Lung (tissue), 12 donors: ENCODE measurements around the gene PAGR1. TPM values are rescaled to one million over a fixed set of nuclear protein-coding genes. Genes with fewer than 3 reads are reported as not detected.

Source experiments
- ATAC-seq: fragments of 200-7000 bp; cut with Tn5 transposase; one replicate; pipeline ENCODE4 v1.9.1; 2020; ENCODE audit warnings: moderate number of reproducible peaks; ENCODE audit not compliant: insufficient read depth, low FRiP score
- DNase-seq, 3 donors: peaks; one replicate each; pipeline ENCODE4 v3.0.0-alpha.2; 2013 to 2017
- H3K27ac ChIP-seq, 2 donors: one replicate each; pipeline ENCODE4 v1.5.1; 2013; ENCODE audit warnings: mild to moderate bottlenecking in 2 of 2, moderate library complexity in 2 of 2, control low read depth in 1 of 2, inconsistent platforms in 1 of 2, low read depth in 1 of 2, low read length in 1 of 2
- H3K27me3 ChIP-seq, 3 donors: one replicate each; pipeline ENCODE4 v1.5.1; 2013; ENCODE audit warnings: low read length in 2 of 3; ENCODE audit not compliant: control insufficient read depth in 3 of 3, insufficient read depth in 3 of 3
- H3K36me3 ChIP-seq, 4 donors: one replicate each; pipeline ENCODE4 v1.5.1; 2013; ENCODE audit warnings: low read length in 4 of 4, mild to moderate bottlenecking in 1 of 4, moderate library complexity in 1 of 4; ENCODE audit not compliant: control insufficient read depth in 4 of 4, insufficient read depth in 4 of 4
- H3K4me1 ChIP-seq, 5 donors: one replicate each; pipeline ENCODE4 v1.5.1; 2013; ENCODE audit warnings: low read length in 5 of 5, mild to moderate bottlenecking in 2 of 5, moderate library complexity in 1 of 5; ENCODE audit not compliant: control insufficient read depth in 5 of 5, insufficient read depth in 5 of 5
- H3K4me3 ChIP-seq: one replicate; pipeline ENCODE4 v1.5.1; 2013; ENCODE audit warnings: mild to moderate bottlenecking, control low read depth, moderate library complexity
- H3K9ac ChIP-seq, 2 donors: one replicate each; pipeline ENCODE4 v1.5.1; 2013; ENCODE audit warnings: low read length in 2 of 2, control low read depth in 1 of 2; ENCODE audit not compliant: insufficient read depth in 1 of 2
- H3K9me3 ChIP-seq, 4 donors: one replicate each; pipeline ENCODE4 v1.5.1; 2013; ENCODE audit warnings: low read length in 3 of 4, mild to moderate bottlenecking in 1 of 4, moderate library complexity in 1 of 4; ENCODE audit not compliant: control insufficient read depth in 4 of 4, insufficient read depth in 3 of 4
- WGBS, 2 donors: extraction: QIAGEN DNeasy Blood & Tissue Kit; methylation state at CpG; one replicate each; pipeline ENCODE4 v1.1.7; 2013; 5-methylcytosine and 5-hydroxymethylcytosine counted together
- polyA plus RNA-seq, 2 donors: library from polyadenylated mRNA; stranded (reverse); fragments of 200-250 nt; gene quantifications; one replicate each; pipeline ENCODE4 v1.2.1, GENCODE V29; 2013
- total RNA-seq, 2 donors: library from RNA; depleted of rRNA in 1 of 2; stranded (reverse); fragments of >200 nt in 1 of 2; gene quantifications; one replicate each; pipeline ENCODE4 v1.2.1, GENCODE V29; 2014 to 2021
- TF ChIP-seq, protein P1 (sequence below): IDR thresholded peaks from 2 replicates; pipeline ENCODE4 v1.5.1; 2012; ENCODE audit warnings: mild to moderate bottlenecking; ENCODE audit errors: control extremely low read depth, extremely low read depth
- donor health status: control.
- donor health status: control.
- donor health status: Bipolar disorder and iron deficiency.
- donor health status: healthy.
- donor health status: DM: yes; HTN: yes; CAD: no.

The PAGR1 gene
- total and polyA plus RNA-seq, 4 donors = 18.4 to 43.2 (median 26.5) TPM

GRCh38 chr16:29794231-29794710 lies 21.7 kb upstream of the PAGR1 start:
- DNase-seq (no peak), ATAC-seq (no peak)
- H3K4me1 ChIP-seq = peaks cover 2 to 23% (median 6%) of the 10 kb centered on the region in 5 donors
- no peaks in the 10 kb centered on the region for H3K9me3 ChIP-seq
- H3K36me3 ChIP-seq = peaks cover 6 to 28% (median 17%) of the 10 kb centered on the region in 4 donors
- no peak overlapping the region for H3K27ac ChIP-seq
- TF ChIP-seq, protein P1, sequence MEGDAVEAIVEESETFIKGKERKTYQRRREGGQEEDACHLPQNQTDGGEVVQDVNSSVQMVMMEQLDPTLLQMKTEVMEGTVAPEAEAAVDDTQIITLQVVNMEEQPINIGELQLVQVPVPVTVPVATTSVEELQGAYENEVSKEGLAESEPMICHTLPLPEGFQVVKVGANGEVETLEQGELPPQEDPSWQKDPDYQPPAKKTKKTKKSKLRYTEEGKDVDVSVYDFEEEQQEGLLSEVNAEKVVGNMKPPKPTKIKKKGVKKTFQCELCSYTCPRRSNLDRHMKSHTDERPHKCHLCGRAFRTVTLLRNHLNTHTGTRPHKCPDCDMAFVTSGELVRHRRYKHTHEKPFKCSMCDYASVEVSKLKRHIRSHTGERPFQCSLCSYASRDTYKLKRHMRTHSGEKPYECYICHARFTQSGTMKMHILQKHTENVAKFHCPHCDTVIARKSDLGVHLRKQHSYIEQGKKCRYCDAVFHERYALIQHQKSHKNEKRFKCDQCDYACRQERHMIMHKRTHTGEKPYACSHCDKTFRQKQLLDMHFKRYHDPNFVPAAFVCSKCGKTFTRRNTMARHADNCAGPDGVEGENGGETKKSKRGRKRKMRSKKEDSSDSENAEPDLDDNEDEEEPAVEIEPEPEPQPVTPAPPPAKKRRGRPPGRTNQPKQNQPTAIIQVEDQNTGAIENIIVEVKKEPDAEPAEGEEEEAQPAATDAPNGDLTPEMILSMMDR = no peak
- 90 to 96% methylated on average over 3 of the region's 3 CpGs for WGBS, 2 donors
- H3K9ac ChIP-seq = no peak overlapping the region
- H3K27me3 ChIP-seq = no peaks in the 10 kb centered on the region
- no peak overlapping the region for H3K4me3 ChIP-seq

GRCh38 chr16:29802416-29802935 lies 13.5 kb upstream of the PAGR1 start:
- no peak overlapping the region for H3K4me3 ChIP-seq
- H3K27ac ChIP-seq = no peak overlapping the region
- H3K4me1 ChIP-seq = peaks cover 0 to 18% (median 7%) of the 10 kb centered on the region in 5 donors
- peaks cover 6 to 37% (median 29%) of the 10 kb centered on the region in 4 donors for H3K36me3 ChIP-seq
- no peaks in the 10 kb centered on the region for H3K27me3 ChIP-seq
- TF ChIP-seq, protein P1 = no peak
- H3K9ac ChIP-seq = no peak overlapping the region
- 95 to 97% methylated on average over 8 of the region's 8 CpGs for WGBS, 2 donors
- DNase-seq (no peak), ATAC-seq (no peak)
- H3K9me3 ChIP-seq = no peaks in the 10 kb centered on the region

- ATAC-seq (no peak), DNase-seq (no peak)
- WGBS, 2 donors = 72 to 77% methylated on average over 8 of the region's 8 CpGs
- Histone ChIP-seq H3K9me3 (no peaks in the 10 kb centered on the region), H3K4me3 (no peak overlapping the region), H3K36me3 (peaks cover under 1 to 30% (median 24%) of the 10 kb centered on the region in 4 donors), H3K4me1 (peaks cover 5 to 32% (median 13%) of the 10 kb centered on the region in 5 donors), H3K27ac (peak overlapping the region in 1 of 2 donors; percentile 34), H3K27me3 (no peaks in the 10 kb centered on the region), H3K9ac (peak overlapping the region in 1 of 2 donors; percentile 63)
- TF ChIP-seq, protein P1 = no peak
These were observed 11.9 kb upstream of the PAGR1 start for GRCh38 chr16:29804020-29804419.
